Brain microvascular endothelial cell (primary cell): Measurements from ENCODE around the gene ITGA2B.
"Not testable (repeated sequence)": the region's sequence is repeated elsewhere in the genome, so short reads cannot be mapped to it uniquely, and the experiment has no call there.

ENCODE experiments used
- DNase-seq: peaks from one replicate; pipeline ENCODE4 v3.0.0-alpha.2; 2020
- H3K27ac ChIP-seq: fragments of 250-450 bp; sonication (Bioruptor Pico); 2 replicates; pipeline ENCODE4 v1.5.1; 2020; ENCODE audit warnings: mild to moderate bottlenecking, moderate library complexity
- H3K27me3 ChIP-seq: fragments of 250-450 bp; sonication (Bioruptor Pico); replicated peaks from 2 replicates; pipeline ENCODE4 v1.5.1; 2020; ENCODE audit warnings: mild to moderate bottlenecking
- H3K36me3 ChIP-seq: fragments of 250-450 bp; sonication (Bioruptor Pico); replicated peaks from 2 replicates; pipeline ENCODE4 v1.5.1; 2020; ENCODE audit warnings: mild to moderate bottlenecking
- H3K4me3 ChIP-seq: 2 replicates; pipeline ENCODE4 v1.5.1; 2011; ENCODE audit warnings: low read depth, mild to moderate bottlenecking, control low read depth, low read length, moderate library complexity
- in situ Hi-C: cut with HindIII; loops from 2 replicates; pipeline ENCODE4 v1.10.0; 2017; ENCODE audit warnings: low sequenced_read_pairs, low pct_ligation_motif_present
- TF ChIP-seq, protein P1 (sequence below): IDR thresholded peaks from 2 replicates; pipeline ENCODE4 v1.5.1; 2011; ENCODE audit warnings: low read depth, mild to moderate bottlenecking, moderate library complexity, low read length, control low read depth, inconsistent platforms; ENCODE audit errors: missing control alignments

The ITGA2B gene

DNA sequence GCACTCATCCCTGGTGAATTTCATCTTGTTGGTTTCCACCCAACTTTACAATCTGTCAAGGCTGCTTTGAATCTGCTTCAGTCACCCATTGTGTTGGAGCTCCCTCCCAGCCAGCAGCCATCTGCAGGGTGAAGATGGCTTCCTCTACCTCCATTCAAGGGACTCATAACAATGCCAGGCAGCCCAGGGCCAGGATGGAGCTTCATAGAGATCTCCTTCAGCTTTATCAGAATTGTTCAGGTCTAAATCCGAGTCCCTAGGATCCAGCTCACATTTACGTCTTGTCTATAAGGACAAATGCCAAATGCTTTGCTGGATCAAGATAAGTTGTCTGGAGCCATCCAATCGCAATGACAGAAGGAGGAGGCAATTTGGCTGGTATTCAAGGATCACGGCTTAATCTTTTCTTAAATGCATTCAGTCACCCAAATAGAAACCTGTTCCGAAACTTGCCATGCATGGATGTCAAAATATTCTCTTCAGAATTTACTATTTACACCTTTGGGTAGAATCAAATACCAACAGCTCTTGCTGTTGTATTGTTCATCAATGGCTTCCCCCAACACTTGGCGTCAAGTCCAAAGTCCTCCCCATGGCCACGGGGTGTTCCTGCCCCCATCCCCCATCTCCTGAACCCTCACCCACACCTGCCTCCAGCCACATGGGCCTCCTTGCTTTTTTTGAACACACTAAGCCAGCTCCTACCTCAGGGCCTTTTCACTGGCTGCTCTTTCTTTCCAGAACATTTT, 22.0 kb downstream of the ITGA2B start:
- Histone ChIP-seq H3K27ac (no peak overlapping the region), H3K4me3 (no peak overlapping the region), H3K36me3 (no peaks in the 10 kb centered on the region), H3K27me3 (peaks cover 7% of the 10 kb centered on the region)
- in situ Hi-C loops: no loop called here
- TF ChIP-seq, protein P1, sequence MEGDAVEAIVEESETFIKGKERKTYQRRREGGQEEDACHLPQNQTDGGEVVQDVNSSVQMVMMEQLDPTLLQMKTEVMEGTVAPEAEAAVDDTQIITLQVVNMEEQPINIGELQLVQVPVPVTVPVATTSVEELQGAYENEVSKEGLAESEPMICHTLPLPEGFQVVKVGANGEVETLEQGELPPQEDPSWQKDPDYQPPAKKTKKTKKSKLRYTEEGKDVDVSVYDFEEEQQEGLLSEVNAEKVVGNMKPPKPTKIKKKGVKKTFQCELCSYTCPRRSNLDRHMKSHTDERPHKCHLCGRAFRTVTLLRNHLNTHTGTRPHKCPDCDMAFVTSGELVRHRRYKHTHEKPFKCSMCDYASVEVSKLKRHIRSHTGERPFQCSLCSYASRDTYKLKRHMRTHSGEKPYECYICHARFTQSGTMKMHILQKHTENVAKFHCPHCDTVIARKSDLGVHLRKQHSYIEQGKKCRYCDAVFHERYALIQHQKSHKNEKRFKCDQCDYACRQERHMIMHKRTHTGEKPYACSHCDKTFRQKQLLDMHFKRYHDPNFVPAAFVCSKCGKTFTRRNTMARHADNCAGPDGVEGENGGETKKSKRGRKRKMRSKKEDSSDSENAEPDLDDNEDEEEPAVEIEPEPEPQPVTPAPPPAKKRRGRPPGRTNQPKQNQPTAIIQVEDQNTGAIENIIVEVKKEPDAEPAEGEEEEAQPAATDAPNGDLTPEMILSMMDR: no peak
- DNase-seq: no peak

DNA sequence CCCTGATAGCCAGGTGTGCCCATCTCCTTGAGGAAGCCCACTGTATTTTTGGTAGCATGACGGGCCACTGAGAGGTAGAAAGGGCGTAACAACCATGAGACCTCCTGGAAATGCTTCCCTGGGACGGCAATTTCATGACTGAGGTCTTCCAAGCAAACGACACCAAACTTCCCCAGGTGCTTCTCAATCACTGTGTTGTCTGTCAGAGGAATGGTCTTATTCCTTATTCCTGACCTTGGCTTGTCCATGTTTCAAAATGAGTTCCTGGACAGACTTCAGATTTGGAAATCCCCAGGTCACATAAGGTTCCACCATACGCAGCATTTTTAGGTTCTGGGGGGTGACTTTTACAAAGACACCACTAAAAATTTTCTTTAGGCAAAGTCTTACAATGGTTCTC, 24.4 kb downstream of the ITGA2B start:
- H3K27me3 ChIP-seq, H3K27ac ChIP-seq, H3K4me3 ChIP-seq, in situ Hi-C loops, DNase-seq, H3K36me3 ChIP-seq: not testable (repeated sequence)

DNA sequence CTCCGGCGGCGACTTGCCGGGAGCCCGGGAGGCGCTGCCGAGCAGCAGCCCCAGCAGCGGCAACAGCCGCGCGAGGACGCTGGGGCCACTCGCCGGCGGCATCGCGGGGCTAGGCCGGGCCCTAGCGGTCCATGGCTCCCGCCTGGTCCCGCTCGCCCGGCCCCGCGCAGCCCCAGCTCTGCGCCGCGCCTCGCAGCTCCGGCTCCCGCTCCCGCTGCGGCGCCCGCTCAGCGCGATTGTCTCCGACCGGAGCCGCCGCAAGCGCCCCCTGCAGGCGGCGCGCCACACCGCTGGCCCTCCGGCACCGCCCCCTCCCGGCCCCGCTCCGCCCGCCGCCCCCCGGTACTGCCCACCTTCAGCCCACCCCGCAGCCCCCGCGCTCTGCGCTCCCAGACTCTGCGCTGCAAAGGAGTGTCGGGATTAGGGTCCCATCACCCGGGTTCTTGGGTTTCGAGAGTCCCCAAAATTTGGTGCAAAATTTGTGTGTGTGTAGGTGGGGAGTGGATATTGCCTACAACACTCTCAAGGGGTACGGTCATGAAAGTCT, 25.8 kb downstream of the ITGA2B start, which contains the start of gene FAM171A2:
Gene FAM171A2, minus strand, starts transcription at position 241 of the 547 bp plus-strand sequence. Its CDS starts 139 bp downstream, at position 102.
- in situ Hi-C loops: no loop called here
- Histone ChIP-seq H3K36me3 (no peaks in the 10 kb centered on the region), H3K4me3 (peak within 1 kb of the TSS; percentile 64), H3K27ac (no peak within 1 kb of the TSS), H3K27me3 (peaks cover 3% of the 10 kb centered on the region)
- no peak for DNase-seq
- TF ChIP-seq, protein P1: peak; percentile 51

DNA sequence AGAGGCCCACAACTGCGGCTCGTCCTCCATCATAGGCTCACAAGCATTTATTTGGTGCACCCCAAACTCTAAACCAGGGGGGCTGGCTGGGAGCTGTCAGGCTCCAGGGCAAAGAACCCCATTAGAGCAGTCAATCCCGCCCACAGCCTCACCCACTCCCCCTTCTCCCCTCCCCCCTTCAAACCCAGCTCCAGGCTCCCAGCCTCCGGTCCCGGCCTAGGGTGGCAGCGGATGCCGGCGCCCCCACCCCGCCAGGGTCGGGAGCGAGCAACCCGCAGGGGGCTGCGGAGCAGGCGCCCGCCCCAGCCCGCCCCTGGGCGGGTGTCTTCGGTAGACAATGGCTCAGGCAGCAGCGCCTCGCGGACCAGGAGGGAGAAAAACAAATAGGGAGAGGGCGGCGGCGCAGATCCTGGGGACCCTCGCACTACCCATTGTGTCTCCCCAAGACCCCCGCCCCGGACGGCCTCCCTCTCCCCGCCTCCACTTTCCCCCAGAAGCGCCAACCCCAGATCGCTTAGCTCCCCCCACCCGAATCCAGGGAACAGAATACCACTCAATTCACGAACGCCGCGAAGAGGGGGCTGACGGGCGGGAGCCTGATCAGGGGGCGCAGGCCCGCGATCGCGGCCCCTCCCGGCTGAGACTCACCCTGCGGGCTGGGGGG, 26.4 kb downstream of the ITGA2B start:
- no peaks in the 10 kb centered on the region for H3K36me3 ChIP-seq
- no peak for DNase-seq
- in situ Hi-C loops: no loop called here
- H3K27ac ChIP-seq: no peak overlapping the region
- peak overlapping the region; percentile 64 for H3K4me3 ChIP-seq
- TF ChIP-seq, protein P1: no peak
- peaks cover 3% of the 10 kb centered on the region for H3K27me3 ChIP-seq

DNA sequence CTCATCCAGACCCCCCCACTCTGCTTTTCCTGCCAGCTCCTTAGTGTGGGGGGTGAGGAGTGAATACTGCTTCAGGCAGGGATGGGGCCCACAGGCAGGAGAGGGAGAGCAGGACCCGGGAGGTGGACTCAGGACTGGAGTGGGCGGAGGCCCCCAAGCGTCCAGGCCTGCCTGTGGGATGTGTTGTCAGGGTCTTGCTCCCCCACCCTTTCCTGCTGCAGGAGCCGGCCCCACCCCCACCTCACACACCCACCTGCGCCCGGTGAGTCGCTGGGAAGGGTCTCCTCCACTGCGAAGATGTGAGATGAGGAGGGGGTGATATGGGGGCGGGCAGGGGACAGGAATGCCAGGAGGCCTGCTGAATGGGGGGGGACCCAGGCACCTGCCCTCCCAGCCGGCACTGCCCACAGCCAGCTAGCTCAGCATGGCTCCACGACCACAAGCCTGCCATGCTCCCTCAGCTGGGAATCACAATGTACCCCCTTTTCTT, 26.9 kb downstream of the ITGA2B start:
- no peaks in the 10 kb centered on the region for H3K36me3 ChIP-seq
- peaks cover 3% of the 10 kb centered on the region for H3K27me3 ChIP-seq
- TF ChIP-seq, protein P1: no peak
- in situ Hi-C loops: no loop called here
- no peak overlapping the region for H3K27ac ChIP-seq
- H3K4me3 ChIP-seq: peak overlapping the region; percentile 64
- no peak for DNase-seq
